ENCODE measurements around the gene RNASEH2B.
A peak's percentile ranks its signal among the peaks of the same experiment; 100 is the strongest.

The RNASEH2B gene

DNA sequence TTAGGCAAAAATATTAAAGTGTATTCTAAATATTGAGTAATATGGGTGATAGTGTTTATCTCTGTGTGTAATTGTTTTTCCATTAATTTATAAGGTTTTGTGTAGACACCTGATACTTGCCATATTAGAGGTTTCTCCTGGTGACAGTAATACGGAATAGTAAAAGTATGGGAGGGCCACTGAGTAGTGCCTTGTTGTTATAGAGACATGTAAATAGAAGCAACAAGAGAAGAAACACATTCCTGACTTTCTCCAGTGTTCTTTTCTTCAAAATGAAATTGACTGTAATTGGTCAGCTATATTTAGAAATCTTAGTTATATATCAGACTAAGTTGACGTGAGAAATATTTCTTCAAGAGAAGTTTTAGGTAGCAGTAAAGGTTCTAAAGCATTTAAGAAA is 18.5 kb downstream of the RNASEH2B start:
- no peak for TF ChIP-seq CTCF (IDR thresholded peaks at IDR 0.05; ENCODE audit: control insufficient read depth, insufficient read depth, low read depth, low read length, missing control alignments)
- DNase-seq (ENCODE audit: low read depth) = no peak

GRCh38 chr13:50928659-50929462 is 19.3 kb downstream of the RNASEH2B start:
- H3K4me3 ChIP-seq (ENCODE audit: control insufficient read depth, low read depth, low read length) = no peak overlapping the region
- DNase-seq (ENCODE audit: low read depth) = no peak
- no peak for TF ChIP-seq CTCF (IDR thresholded peaks at IDR 0.05; ENCODE audit: control insufficient read depth, insufficient read depth, low read depth, low read length, missing control alignments)

More for the DNA sequence above, 18.5 kb downstream of the RNASEH2B start:
- H3K4me3 ChIP-seq (ENCODE audit: control insufficient read depth, low read depth, low read length) = no peak overlapping the region

GRCh38 chr13:50932091-50932490 is 22.5 kb downstream of the RNASEH2B start:
- TF ChIP-seq CTCF (IDR thresholded peaks at IDR 0.05; ENCODE audit: control insufficient read depth, insufficient read depth, low read depth, low read length, missing control alignments) = no peak
- no peak overlapping the region for H3K4me3 ChIP-seq (ENCODE audit: control insufficient read depth, low read depth, low read length)
- no peak for DNase-seq (ENCODE audit: low read depth)

DNA sequence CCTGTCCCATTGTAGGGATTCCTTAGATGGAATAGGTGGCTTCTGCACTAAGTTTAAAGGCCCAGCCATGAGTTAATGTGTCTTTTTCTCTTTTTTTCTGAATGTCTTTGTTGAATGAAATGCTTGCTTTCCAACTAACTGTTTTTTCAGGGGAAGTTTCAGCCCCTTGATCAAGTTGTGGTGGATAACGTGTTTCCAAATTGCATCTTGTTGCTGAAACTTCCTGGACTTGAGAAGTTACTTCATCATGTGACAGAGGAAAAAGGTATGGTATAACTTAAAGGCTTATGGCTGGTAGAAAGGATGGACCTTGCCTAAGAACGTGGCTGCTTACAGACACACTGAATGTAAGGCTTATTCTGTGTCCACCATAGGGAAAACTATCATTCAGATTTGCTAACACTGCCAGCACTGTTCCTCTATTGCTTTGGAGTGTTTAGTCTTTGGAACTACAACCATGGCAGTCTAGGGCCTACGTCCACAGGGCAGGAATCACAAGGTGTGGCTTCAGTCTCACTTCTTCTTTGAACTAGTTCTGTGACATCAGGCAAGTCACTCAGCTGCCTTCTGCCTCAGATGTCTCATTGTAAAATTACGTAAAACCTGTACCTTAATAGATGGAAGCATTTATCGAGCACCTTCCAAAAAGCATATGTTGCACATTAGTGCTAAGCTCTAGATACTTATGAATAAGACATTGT is 25.3 kb downstream of the RNASEH2B start:
- TF ChIP-seq CTCF (IDR thresholded peaks at IDR 0.05; ENCODE audit: control insufficient read depth, insufficient read depth, low read depth, low read length, missing control alignments) = no peak
- H3K4me3 ChIP-seq (ENCODE audit: control insufficient read depth, low read depth, low read length) = no peak overlapping the region
- DNase-seq (ENCODE audit: low read depth) = no peak

DNA sequence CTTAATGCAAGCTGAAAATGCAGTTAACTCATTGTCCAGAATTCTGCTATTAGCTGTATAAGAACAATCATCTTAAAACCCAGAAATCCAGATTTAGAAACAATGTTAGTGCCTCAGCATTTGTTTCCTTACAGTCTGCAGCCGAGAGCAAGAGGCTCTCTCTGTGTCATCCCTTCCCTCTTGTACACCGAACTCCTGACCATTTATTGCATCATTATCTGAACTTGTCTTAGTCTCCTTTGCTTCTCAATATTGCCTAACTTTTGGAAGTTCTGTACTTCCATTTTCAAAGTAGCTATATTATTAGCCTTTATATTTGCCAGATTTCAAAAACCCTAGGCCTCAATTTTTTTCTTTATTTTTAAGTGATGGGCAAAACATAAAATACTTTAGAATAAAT is 27.1 kb downstream of the RNASEH2B start:
- H3K4me3 ChIP-seq (ENCODE audit: control insufficient read depth, low read depth, low read length) = no peak overlapping the region
- DNase-seq (ENCODE audit: low read depth) = peak; percentile 27
- TF ChIP-seq CTCF (IDR thresholded peaks at IDR 0.05; ENCODE audit: control insufficient read depth, insufficient read depth, low read depth, low read length, missing control alignments) = no peak

DNA sequence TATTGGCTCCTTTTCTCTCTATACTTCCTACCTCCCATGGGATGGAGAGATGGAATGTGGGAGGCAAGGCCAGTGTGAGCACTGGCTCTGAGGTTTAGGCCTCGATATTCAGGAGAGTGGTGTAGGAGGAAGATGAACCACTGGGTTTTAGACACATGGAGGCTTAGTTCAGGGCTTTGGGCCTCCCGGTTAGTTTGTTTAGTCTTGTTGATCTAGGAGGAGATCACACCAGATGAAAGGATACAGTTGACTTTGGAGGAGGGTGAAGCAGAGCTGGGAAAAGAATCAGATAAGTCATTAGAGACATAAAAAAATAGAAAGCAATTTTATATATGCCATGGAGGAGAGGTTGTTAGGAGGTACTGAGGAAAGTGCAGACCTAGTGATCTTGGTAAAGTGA is 30.9 kb downstream of the RNASEH2B start:
- no peak for DNase-seq (ENCODE audit: low read depth)
- TF ChIP-seq CTCF (IDR thresholded peaks at IDR 0.05; ENCODE audit: control insufficient read depth, insufficient read depth, low read depth, low read length, missing control alignments) = no peak
- no peak overlapping the region for H3K4me3 ChIP-seq (ENCODE audit: control insufficient read depth, low read depth, low read length)

Data from AG09309 (cell line).